Astrocyte (in vitro differentiated cells and primary cell): ENCODE measurements around the gene KMT2C.

Experiments used
- CTCF ChIP-seq: IDR thresholded peaks from 2 replicates; pipeline ENCODE4 v1.5.1; 2011; ENCODE audit warnings: low read depth, mild to moderate bottlenecking, inconsistent platforms, low read length, moderate library complexity; ENCODE audit not compliant: insufficient read depth
- EZH2 ChIP-seq: IDR thresholded peaks from 2 replicates; pipeline ENCODE4 v1.6.1; 2012; ENCODE audit warnings: mild to moderate bottlenecking, low read length, inconsistent platforms; ENCODE audit not compliant: insufficient read depth

- no peak for TF ChIP-seq CTCF
- no peak for TF ChIP-seq EZH2
Measured at GRCh38 chr7:152338561-152338960, 97.2 kb downstream of the KMT2C start.
